Naive thymus-derived CD8-positive, alpha-beta T cell (primary cell): ENCODE data around the gene BSG. TPM values are rescaled to one million over a fixed set of nuclear protein-coding genes. Genes with fewer than 3 reads are reported as not detected.

ENCODE experiments used
- ATAC-seq, 2 donors: fragments of 150-1000 bp; cut with Tn5 transposase in 1 of 2; sonication (Bioruptor Pico), chemical (Tn5 transposase) in 1 of 2; 1 replicate in 1 of 2; 2 replicates in 1 of 2; pipeline ENCODE4 v1.10.0; 2021; ENCODE audit warnings: mild to moderate bottlenecking in 2 of 2, moderate library complexity in 2 of 2
- POLR2A ChIA-PET: fragments of 350-600 bp; sonication (Branson Sonifier 250); formaldehyde crosslinking; loops from one replicate; lab custom pipeline; 2021; ENCODE audit warnings: antibody characterized with exemption; lab: Charles Lee
- DNase-seq, 10 donors: peaks; one replicate each; pipeline versions ENCODE4 v3.0.0 to v3.0.0-alpha.2; 2020 to 2022
- H3K27ac Mint-ChIP-seq, 10 donors: one replicate each; pipeline ENCODE4 v1.8.0; 2020 to 2022; ENCODE audit warnings: mild to moderate bottlenecking in 10 of 10, mixed read lengths in 10 of 10, moderate library complexity in 4 of 10, inconsistent platforms in 1 of 10
- H3K27me3 Mint-ChIP-seq, 5 donors: one replicate each; pipeline ENCODE4 v1.8.0; 2021 to 2022; ENCODE audit warnings: mixed read lengths in 5 of 5
- H3K36me3 Mint-ChIP-seq, 3 donors: one replicate each; pipeline ENCODE4 v1.8.0; 2020 to 2022; ENCODE audit warnings: mixed read lengths in 3 of 3, mild to moderate bottlenecking in 2 of 3, inconsistent platforms in 1 of 3
- H3K4me1 Mint-ChIP-seq, 4 donors: one replicate each; pipeline ENCODE4 v1.8.0; 2021 to 2022; ENCODE audit warnings: mixed read lengths in 4 of 4
- H3K4me3 Mint-ChIP-seq, 10 donors: one replicate each; pipeline ENCODE4 v1.8.0; 2020 to 2022; ENCODE audit warnings: mild to moderate bottlenecking in 10 of 10, mixed read lengths in 10 of 10, moderate library complexity in 6 of 10, inconsistent platforms in 1 of 10
- H3K9me3 Mint-ChIP-seq, 9 donors: one replicate each; pipeline ENCODE4 v1.8.0; 2020 to 2022; ENCODE audit warnings: mixed read lengths in 9 of 9, mild to moderate bottlenecking in 3 of 9, inconsistent platforms in 1 of 9, moderate library complexity in 1 of 9
- polyA plus RNA-seq, 3 donors: library from polyadenylated mRNA; unstranded; fragments of 300-500 nt; fragmentation: Illumina TruSeq; gene quantifications; one replicate each; pipeline ENCODE4 v1.2.3, GENCODE V29; 2021
- total RNA-seq, 8 experiments: library from RNA in 2 of 8; stranded (reverse) in 2 of 8; gene quantifications; one replicate each; pipeline ENCODE4 v1.2.3 and lab custom pipeline; 2021 to 2026

BSG gene
- total and polyA plus RNA-seq, 5 experiments from 2014 or later, result 106 to 313 (median 282) TPM

GRCh38 chr19:576768-577438 is 4.5 kb downstream of the BSG start:
- no peaks in the 10 kb centered on the region for H3K9me3 Mint-ChIP-seq
- H3K27ac Mint-ChIP-seq, result no peak overlapping the region
- no peaks in the 10 kb centered on the region for H3K27me3 Mint-ChIP-seq
- no peak for DNase-seq
- H3K4me1 Mint-ChIP-seq, result peaks cover 9 to 40% (median 31%) of the 10 kb centered on the region in 4 donors
- POLR2A ChIA-PET, result interaction anchor here (0.7 to 1.0 kb wide), 3 partner anchors 9 to 56 kb away, joined by 3 to 4 read pairs (median 3); no protein-coding TSS in a partner anchor
- H3K4me3 Mint-ChIP-seq, result peak overlapping the region in 2 of 10 donors; percentile 26 to 34
- no peak for ATAC-seq
- peaks cover 0 to 19% (median 0%) of the 10 kb centered on the region in 3 donors for H3K36me3 Mint-ChIP-seq

- POLR2A ChIA-PET, result interaction anchor here (1.0 kb wide), 1 partner anchor 56 kb away, joined by 3 read pairs; no protein-coding TSS in a partner anchor
- no peak overlapping the region for H3K4me3 Mint-ChIP-seq
These were observed 5.3 kb downstream of the BSG start for GRCh38 chr19:577439-578392.

GRCh38 chr19:579111-579841 is 6.9 kb downstream of the BSG start:
- Mint-ChIP-seq H3K27me3 (no peaks in the 10 kb centered on the region), H3K27ac (no peak overlapping the region), H3K9me3 (no peaks in the 10 kb centered on the region), H3K4me1 (peaks cover 6 to 31% (median 23%) of the 10 kb centered on the region in 4 donors), H3K36me3 (peaks cover 0 to 29% (median 5%) of the 10 kb centered on the region in 3 donors), H3K4me3 (no peak overlapping the region)
- ATAC-seq, result no peak
- POLR2A ChIA-PET, result interaction anchor here (0.7 kb wide), 1 partner anchor 81 kb away, joined by 3 read pairs; no protein-coding TSS in a partner anchor
- DNase-seq, result no peak

More at GRCh38 chr19:577439-578392, 5.3 kb downstream of the BSG start:
- DNase-seq, result no peak
- Mint-ChIP-seq H3K9me3 (no peaks in the 10 kb centered on the region), H3K27me3 (no peaks in the 10 kb centered on the region), H3K4me1 (peaks cover 7 to 39% (median 28%) of the 10 kb centered on the region in 4 donors), H3K27ac (no peak overlapping the region), H3K36me3 (peaks cover 0 to 23% (median under 1%) of the 10 kb centered on the region in 3 donors)
- ATAC-seq, result no peak

- ATAC-seq (no peak), DNase-seq (no peak)
- H3K36me3 Mint-ChIP-seq, result peaks cover 0 to 29% (median 5%) of the 10 kb centered on the region in 3 donors
- peaks cover 5 to 25% (median 18%) of the 10 kb centered on the region in 4 donors for H3K4me1 Mint-ChIP-seq
- no peaks in the 10 kb centered on the region for H3K27me3 Mint-ChIP-seq
- H3K4me3 Mint-ChIP-seq, result no peak overlapping the region
- H3K27ac Mint-ChIP-seq, result no peak overlapping the region
- POLR2A ChIA-PET, result no interaction called here
- H3K9me3 Mint-ChIP-seq, result no peaks in the 10 kb centered on the region
These were observed 7.4 kb downstream of the BSG start for GRCh38 chr19:579842-580155.

GRCh38 chr19:580274-580835 is 8.0 kb downstream of the BSG start:
- Mint-ChIP-seq H3K36me3 (peaks cover 0 to 29% (median 5%) of the 10 kb centered on the region in 3 donors), H3K27ac (peak overlapping the region in 1 of 10 donors; percentile 21), H3K4me3 (no peak overlapping the region), H3K9me3 (no peaks in the 10 kb centered on the region), H3K27me3 (no peaks in the 10 kb centered on the region), H3K4me1 (peaks cover 5 to 21% (median 14%) of the 10 kb centered on the region in 4 donors)
- DNase-seq (no peak), ATAC-seq (no peak)
- POLR2A ChIA-PET, result no interaction called here

GRCh38 chr19:581399-582111 is 9.2 kb downstream of the BSG start:
- DNase-seq, result no peak
- ATAC-seq, result no peak
- Mint-ChIP-seq H3K27ac (no peak overlapping the region), H3K4me1 (peaks cover 4 to 12% (median 9%) of the 10 kb centered on the region in 4 donors), H3K4me3 (no peak overlapping the region), H3K9me3 (no peaks in the 10 kb centered on the region), H3K27me3 (peaks cover 0 to 6% (median 0%) of the 10 kb centered on the region in 5 donors), H3K36me3 (peaks cover 0 to 29% (median 5%) of the 10 kb centered on the region in 3 donors)
- POLR2A ChIA-PET, result no interaction called here

GRCh38 chr19:582497-583197 is 10.3 kb downstream of the BSG start:
- Mint-ChIP-seq H3K9me3 (no peaks in the 10 kb centered on the region), H3K27me3 (peaks cover 0 to 10% (median 0%) of the 10 kb centered on the region in 5 donors), H3K36me3 (peaks cover 0 to 29% (median 5%) of the 10 kb centered on the region in 3 donors), H3K4me3 (no peak overlapping the region), H3K4me1 (peaks cover 0 to 7% (median 4%) of the 10 kb centered on the region in 4 donors), H3K27ac (no peak overlapping the region)
- POLR2A ChIA-PET, result no interaction called here
- ATAC-seq (no peak), DNase-seq (no peak)

GRCh38 chr19:583198-583967 is 11.0 kb downstream of the BSG start:
- POLR2A ChIA-PET, result interaction anchor here (1.2 to 1.4 kb wide), 2 partner anchors 10 to 55 kb away, joined by 3 to 4 read pairs; no protein-coding TSS in a partner anchor
- ATAC-seq (no peak), DNase-seq (no peak)
- H3K4me1 Mint-ChIP-seq, result peaks cover 4 to 12% (median 6%) of the 10 kb centered on the region in 4 donors
- peaks cover 0 to 14% (median 0%) of the 10 kb centered on the region in 5 donors for H3K27me3 Mint-ChIP-seq
- no peak overlapping the region for H3K4me3 Mint-ChIP-seq
- peak overlapping the region in 1 of 10 donors; percentile 85 for H3K27ac Mint-ChIP-seq
- peaks cover 0 to 26% (median 5%) of the 10 kb centered on the region in 3 donors for H3K36me3 Mint-ChIP-seq
- no peaks in the 10 kb centered on the region for H3K9me3 Mint-ChIP-seq

GRCh38 chr19:583968-584239 is 11.5 kb downstream of the BSG start:
- Mint-ChIP-seq H3K4me1 (peaks cover 4 to 16% (median 7%) of the 10 kb centered on the region in 4 donors), H3K9me3 (no peaks in the 10 kb centered on the region), H3K4me3 (no peak overlapping the region), H3K27ac (peak overlapping the region in 1 of 10 donors; percentile 85), H3K27me3 (peaks cover 0 to 18% (median 0%) of the 10 kb centered on the region in 5 donors), H3K36me3 (peaks cover 0 to 23% (median 5%) of the 10 kb centered on the region in 3 donors)
- ATAC-seq, result no peak
- POLR2A ChIA-PET, result interaction anchor here (0.7 to 1.4 kb wide), 4 partner anchors 11 to 382 kb away, joined by 3 to 4 read pairs (median 3); no protein-coding TSS in a partner anchor
- no peak for DNase-seq

- POLR2A ChIA-PET, result interaction anchor here (0.6 to 1.4 kb wide), 5 partner anchors 11 to 381 kb away, joined by 3 to 4 read pairs (median 3); no protein-coding TSS in a partner anchor
- DNase-seq (peak; percentile 50 to 80 (median 70)), ATAC-seq (peak; percentile 72 to 75)
- Mint-ChIP-seq H3K9me3 (no peaks in the 10 kb centered on the region), H3K27me3 (peaks cover 0 to 20% (median 0%) of the 10 kb centered on the region in 5 donors), H3K36me3 (peaks cover 0 to 20% (median 5%) of the 10 kb centered on the region in 3 donors), H3K27ac (peak overlapping the region in 1 of 10 donors; percentile 85), H3K4me3 (no peak overlapping the region), H3K4me1 (peaks cover 4 to 16% (median 9%) of the 10 kb centered on the region in 4 donors)
These were observed 12.0 kb downstream of the BSG start for GRCh38 chr19:584240-585001.
